Hematopoietic multipotent progenitor cell treated with erythropoietin and hydrocortisone succinate and interleukin-3 and kit ligand, for 6 days (in vitro differentiated cells): ENCODE data around the gene ZNF524.
"Not testable (repeated sequence)": the region's sequence is repeated elsewhere in the genome, so short reads cannot be mapped to it uniquely, and the experiment has no call there.

Experiments
- DNase-seq: peaks from one replicate; pipeline ENCODE4 v3.0.0-alpha.2; 2015

Gene ZNF524

GRCh38 chr19:55581823-55582223 lies 18.3 kb upstream of the ZNF524 start:
- DNase-seq = no peak

- not testable (repeated sequence) for DNase-seq
Measured at GRCh38 chr19:55582284-55582683, 17.8 kb upstream of the ZNF524 start.

- not testable (repeated sequence) for DNase-seq
Measured at GRCh38 chr19:55583897-55584296, 16.2 kb upstream of the ZNF524 start.

GRCh38 chr19:55584871-55585270 lies 15.2 kb upstream of the ZNF524 start:
- DNase-seq = no peak

GRCh38 chr19:55585658-55586339 lies 14.3 kb upstream of the ZNF524 start:
- DNase-seq = no peak

GRCh38 chr19:55586976-55587668 lies 13.0 kb upstream of the ZNF524 start:
- DNase-seq = peak; percentile 92

GRCh38 chr19:55588738-55589137 lies 11.3 kb upstream of the ZNF524 start:
- no peak for DNase-seq

GRCh38 chr19:55590109-55590508 lies 10.0 kb upstream of the ZNF524 start:
- DNase-seq = no peak

- DNase-seq = peak; percentile 88
Measured at GRCh38 chr19:55590617-55591016, 9.5 kb upstream of the ZNF524 start.

GRCh38 chr19:55591555-55591954 lies 8.5 kb upstream of the ZNF524 start:
- DNase-seq = no peak

GRCh38 chr19:55592391-55593090 lies 7.5 kb upstream of the ZNF524 start:
- no peak for DNase-seq

- DNase-seq = no peak
Measured at GRCh38 chr19:55593096-55593772, 6.9 kb upstream of the ZNF524 start.

- no peak for DNase-seq
Measured at GRCh38 chr19:55594996-55595545, 5.0 kb upstream of the ZNF524 start.

- no peak for DNase-seq
Measured at GRCh38 chr19:55596304-55596703, 3.8 kb upstream of the ZNF524 start.

GRCh38 chr19:55597501-55597921 lies 2.6 kb upstream of the ZNF524 start:
- no peak for DNase-seq

- DNase-seq = no peak
Measured at GRCh38 chr19:55598034-55598433, 2.1 kb upstream of the ZNF524 start.

GRCh38 chr19:55598719-55599467 lies 1.2 kb upstream of the ZNF524 start:
- DNase-seq = peak; percentile 97

GRCh38 chr19:55599468-55599841 lies 633 bp upstream of the ZNF524 start, which contains the start of gene FIZ1:
Gene FIZ1, minus strand, starts transcription at chr19:55599517. Its CDS starts 1,652 bp downstream, at chr19:55597865.
- DNase-seq = peak; percentile 100

GRCh38 chr19:55600662-55601028 lies 557 bp downstream of the ZNF524 start:
- no peak for DNase-seq

GRCh38 chr19:55601084-55601483 lies 996 bp downstream of the ZNF524 start:
- DNase-seq = peak; percentile 29

GRCh38 chr19:55602104-55603001 lies 2.3 kb downstream of the ZNF524 start:
- DNase-seq = no peak
